NCI-H774 (cell line): ENCODE measurements around the gene BARHL1.

Experiments
- DNase-seq: peaks from one replicate; lab custom pipeline; 2025; lab: John Stamatoyannopoulos, UW

BARHL1 gene

DNA sequence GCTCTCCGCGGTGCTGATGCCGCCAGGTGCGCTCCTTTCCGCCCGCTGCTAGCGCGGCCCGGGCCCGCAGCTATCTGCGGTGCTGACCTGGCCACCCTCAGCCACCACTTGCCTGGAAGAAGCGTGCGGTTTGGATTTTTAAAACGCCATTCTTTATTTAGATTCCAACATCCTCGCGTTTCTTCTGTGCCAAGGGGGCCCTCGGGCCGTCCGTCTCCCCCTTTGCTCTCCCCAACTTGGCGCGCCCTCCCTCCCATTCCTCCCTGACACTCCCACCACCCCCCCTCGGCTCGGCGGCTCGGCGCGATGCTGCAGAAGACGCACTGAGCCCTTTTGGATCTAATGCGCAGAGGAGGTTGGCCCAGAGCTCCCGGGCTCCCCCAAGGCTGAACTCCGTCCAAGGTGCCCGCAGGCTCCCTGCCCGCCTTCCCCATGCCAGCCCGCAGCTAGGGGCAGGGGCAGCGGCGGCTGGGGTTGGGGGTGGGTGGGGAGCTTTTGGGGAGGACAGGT is at the start of gene BARHL1:
Gene BARHL1, plus strand, starts transcription at position 331 of the 510 bp plus-strand sequence. CDS start 192 bp downstream, outside the sequence.
- no peak for DNase-seq

DNA sequence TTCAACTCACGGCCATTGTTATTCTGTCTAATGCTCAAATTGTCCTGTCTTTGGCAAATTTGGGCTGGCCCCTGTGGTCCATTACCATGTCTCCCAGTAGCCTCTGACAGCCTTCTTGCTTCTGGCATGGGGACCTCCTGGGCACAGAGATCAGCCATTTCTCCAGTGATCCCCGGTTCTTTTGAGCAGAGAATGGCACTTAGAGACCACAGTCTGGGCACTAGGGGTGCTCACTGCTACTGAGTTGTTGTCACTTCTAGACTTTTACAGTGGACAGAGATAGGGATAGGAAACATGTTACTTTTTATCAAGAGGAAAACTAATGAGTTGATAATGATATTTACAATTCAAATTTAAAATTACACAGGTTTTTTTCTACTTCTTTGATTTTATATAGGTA is 47.6 kb upstream of the BARHL1 start:
- no peak for DNase-seq

- DNase-seq, result no peak
Measured at GRCh38 chr9:132536124-132536523, 46.3 kb upstream of the BARHL1 start.

DNA sequence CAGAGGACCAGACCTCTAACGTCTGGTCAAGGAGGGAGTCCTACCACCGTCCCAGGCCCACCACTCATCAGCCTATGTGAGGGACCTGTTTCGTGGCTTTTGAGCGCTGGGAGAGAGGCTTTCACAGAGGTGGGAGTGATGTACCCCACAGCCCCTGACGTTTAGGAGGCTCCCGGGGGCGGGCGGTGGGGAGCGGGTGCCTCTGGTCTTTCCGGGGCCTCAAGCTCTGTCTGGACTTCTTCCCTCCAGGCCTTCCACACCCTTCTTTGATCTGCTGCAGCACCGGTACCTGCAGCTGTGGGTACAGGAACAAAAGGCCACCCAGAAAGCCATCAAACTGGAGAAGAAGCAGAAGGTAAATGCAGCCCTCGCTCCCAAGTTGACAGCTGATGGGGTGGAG is 45.1 kb upstream of the BARHL1 start:
- no peak for DNase-seq

GRCh38 chr9:132538071-132538470 is 44.3 kb upstream of the BARHL1 start:
- no peak for DNase-seq

GRCh38 chr9:132539096-132539495 is 43.3 kb upstream of the BARHL1 start:
- no peak for DNase-seq

DNA sequence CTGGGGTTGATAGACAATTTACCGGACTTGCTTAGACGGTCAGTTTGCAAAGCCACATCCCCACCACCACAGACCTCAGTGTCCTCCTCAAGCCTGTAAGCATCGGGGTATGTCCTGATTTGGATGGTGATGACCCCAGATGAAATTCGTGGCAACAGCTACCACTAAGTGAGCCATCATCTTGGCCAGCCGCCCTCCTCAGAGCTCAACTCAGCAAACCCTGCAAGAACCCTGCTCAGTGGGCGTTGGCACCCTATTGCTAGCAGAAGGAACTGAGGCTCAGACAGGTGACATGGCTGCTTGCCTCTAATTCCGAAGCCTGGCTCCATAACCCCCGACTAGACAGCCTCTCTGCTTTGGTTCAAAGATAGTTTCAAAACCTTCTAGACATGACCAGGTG is 41.4 kb upstream of the BARHL1 start:
- no peak for DNase-seq

- no peak for DNase-seq
Measured at GRCh38 chr9:132541870-132542830, 40.3 kb upstream of the BARHL1 start.

DNA sequence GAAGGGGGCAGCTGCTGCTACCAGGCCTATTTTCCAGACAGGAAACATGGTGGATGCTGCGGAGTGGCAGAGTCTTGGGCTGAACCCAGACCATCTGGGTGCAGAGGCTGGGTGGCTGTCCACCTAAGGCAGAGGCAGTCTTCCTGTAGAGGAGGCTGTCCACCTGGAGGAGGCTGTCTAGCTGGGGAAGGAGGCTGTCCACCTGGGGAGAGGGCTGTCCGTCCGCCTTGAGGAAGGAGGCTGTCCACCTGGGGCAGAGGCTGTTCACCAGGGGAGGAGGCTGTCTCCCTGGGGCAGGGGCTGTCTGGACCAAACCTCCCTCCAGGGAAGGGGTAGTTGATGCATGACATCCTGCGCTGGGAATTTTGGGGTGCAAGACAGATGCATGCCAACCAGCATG is 39.2 kb upstream of the BARHL1 start:
- DNase-seq, result no peak

- DNase-seq, result no peak
Measured at GRCh38 chr9:132543960-132544359, 38.4 kb upstream of the BARHL1 start.

- DNase-seq, result no peak
Measured at GRCh38 chr9:132545578-132545977, 36.8 kb upstream of the BARHL1 start.

DNA sequence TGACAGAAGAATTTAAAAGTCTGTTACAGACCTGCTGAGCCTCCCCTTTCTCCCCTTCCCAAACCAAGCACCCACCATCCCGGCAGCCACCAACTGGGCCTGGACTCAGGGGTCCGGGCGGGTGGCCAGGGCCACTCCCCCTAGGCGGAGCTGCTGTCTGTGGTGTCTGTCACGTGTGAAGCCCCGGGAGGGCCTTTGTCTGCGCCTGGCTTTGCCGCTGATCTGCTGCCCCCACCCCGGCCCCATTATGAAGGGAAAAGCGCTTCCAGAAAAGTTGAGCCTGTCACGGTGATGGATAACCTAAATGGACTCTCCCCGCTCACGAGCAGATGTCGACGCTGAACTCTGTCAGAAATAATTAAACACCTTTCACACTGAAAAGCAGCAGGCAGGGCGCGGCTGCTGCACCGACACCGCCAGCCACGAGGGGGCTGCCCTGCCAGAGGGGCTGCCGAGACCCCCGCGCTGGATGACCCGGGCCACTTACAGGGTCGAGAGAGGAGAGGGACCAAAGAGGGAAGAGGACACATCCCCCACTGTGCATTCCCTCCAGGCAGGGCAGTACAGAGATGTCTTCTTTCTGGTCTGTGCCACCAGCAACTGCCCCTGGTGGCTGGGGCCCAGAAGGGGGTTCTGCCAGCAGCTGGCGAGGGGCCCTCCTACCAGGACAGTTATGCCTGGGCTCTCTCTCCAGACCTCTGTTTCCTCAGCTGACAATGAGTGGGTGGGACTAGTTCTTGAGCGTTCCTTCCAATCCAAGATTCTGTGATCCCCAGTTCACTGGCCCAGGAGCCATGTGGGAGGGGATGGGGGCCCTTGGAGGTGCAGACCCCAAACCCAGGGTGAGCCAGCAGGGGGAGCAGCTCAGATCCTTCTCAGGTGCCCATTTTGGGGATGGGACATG is 36.0 kb upstream of the BARHL1 start:
- DNase-seq, result peak; percentile 39

DNA sequence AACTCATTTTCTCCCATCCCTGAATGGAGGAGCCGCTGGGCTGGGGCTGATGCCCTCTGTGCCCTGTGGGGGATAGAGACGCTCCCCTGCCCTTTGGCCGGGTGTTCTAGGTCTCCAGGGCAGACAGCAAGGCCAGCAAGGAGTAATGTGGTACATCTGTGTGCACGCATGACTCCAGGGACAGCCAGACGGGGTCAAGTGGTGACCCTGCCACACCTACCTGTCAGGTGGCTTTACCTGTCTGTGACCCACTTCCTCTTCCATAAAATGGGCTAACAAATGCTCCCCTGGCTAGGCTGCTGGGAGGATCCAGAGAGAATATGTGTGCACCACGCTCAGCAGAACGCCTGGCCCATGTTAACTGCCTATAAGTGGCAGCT is 35.4 kb upstream of the BARHL1 start:
- no peak for DNase-seq

DNA sequence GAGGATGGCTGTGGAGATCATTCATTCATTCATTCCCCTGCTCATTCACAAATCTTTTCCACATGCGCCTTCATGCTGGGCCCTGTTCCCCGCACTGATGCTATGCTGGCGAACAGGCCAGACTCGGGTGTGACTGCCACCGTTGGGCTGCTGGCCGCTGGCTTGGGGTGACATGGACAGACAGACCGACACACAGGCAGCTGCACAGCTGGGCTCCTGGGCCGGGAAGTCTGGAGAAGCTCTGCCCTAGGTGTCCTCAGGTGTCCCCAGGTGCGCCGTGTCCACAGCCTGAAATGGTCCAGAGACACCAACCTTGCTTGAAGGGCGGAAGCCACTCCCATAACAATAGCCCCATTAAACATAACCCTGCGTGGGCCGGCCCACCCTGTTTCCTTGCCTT is 35.0 kb upstream of the BARHL1 start:
- no peak for DNase-seq

DNA sequence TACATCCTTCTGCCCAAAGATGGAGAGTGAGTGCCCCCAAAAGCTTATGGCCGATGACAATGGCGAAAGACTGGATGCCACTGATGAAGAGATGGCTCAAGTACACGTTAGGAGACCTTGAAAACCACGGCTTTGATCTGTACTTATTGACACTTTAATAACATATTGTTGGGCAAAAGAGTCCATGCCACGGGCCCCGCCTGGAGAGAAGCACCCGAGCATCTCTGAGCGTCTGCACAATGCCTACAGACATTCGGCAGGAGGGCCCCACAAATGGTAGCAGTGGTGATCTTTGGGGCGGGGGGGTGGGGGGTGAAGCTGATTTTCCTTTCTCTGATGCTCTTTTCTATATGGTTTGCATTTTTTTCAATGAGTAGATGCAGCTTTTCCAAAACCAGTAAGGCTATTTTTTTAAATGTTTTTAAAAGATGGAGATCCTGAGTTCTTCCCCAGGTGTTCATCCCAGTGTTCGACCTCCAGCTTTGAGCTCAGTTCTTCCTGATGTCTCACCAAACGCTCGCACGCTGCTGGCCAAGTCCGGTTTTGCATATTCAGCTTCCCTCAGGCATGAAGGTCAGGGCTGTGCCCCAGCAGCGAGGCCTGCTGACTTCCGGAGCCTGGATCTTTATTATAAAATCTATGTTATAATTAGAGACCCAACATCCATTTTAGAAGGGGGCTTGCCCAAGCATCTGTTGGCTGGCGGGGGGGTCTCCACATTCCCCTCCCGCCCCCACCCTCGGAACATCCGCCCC is 34.3 kb upstream of the BARHL1 start:
- no peak for DNase-seq

DNA sequence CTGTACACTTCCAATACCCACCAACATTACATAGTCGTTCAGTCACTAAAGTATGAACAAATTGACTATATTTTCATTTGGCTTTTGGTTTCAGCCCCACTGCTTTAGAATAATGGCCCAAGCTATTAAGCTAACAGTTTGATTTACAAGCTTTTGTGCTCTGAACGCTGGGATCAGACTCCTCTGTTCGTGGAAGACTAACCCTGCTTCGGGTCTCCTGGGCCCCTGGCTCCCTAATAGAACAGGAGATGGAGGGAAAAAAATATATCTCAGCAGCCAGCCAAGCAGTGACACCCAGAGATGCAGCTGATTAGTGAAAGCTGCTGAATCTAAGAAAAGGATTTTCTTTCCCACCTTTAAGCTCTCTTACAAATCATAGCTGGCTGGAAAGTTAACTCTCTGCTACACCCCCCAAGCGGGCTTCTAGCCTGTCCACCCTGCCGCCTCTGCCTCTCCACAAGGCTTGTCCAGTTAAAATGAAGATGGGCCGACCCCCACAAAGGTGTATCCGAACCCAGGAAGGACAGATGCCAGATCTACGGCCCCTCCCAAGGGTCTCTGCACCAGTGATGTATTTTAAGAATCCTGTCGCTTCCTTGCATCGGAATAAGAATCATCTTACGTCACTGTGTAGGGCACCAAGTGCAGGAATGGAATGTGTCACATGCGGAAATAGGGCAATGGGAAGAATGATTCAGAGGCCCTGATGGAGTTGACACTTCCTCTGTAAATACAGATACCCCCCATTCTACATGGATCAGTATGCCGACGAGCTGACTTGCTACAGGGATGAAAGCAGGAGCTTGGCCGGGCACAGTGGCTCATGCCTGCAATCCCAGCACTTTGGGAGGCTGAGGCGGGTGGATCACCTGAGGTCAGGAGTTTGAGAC is 33.4 kb upstream of the BARHL1 start:
- DNase-seq, result no peak

GRCh38 chr9:132551556-132551955 is 30.9 kb upstream of the BARHL1 start:
- no peak for DNase-seq

DNA sequence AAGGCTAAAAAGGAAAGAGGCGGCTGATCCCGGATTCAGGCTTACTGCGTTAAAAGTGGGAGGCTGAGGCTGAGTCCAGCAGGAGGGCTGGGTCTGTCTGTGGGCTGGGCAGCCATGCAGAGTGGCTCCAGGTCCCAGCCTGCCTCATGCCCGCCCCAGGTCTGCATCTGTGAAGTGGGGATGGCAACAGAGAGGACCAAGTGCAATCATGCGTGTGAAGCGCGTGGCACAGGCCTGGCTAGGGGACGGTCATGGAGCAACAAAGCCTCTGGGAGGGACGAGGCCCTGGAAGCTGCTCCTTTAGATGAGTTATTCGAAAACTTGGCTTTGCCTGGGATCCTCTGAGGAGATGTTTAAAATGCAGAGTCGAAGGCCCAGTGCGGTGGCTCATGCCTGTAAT is 30.4 kb upstream of the BARHL1 start:
- no peak for DNase-seq

GRCh38 chr9:132554755-132555154 is 27.7 kb upstream of the BARHL1 start:
- DNase-seq, result no peak

DNA sequence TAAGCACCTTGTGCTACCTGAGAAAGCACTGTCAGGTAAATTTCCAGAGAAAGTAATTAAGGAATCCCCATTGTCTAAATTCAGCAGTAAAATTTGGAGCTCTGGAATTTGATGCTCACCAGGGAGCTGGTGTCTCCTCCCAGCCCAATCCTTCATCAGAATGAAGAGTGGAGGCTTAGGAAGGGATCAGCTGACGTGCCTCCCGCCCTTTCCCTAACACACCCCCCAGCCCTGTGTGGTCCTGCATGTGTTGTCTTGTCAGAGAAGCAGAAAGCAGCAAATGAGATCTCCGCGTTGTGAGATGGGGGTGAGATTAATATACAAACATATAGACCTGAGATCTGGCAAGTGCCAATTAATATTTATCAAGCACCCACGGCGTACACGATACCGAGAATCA is 26.9 kb upstream of the BARHL1 start:
- no peak for DNase-seq

DNA sequence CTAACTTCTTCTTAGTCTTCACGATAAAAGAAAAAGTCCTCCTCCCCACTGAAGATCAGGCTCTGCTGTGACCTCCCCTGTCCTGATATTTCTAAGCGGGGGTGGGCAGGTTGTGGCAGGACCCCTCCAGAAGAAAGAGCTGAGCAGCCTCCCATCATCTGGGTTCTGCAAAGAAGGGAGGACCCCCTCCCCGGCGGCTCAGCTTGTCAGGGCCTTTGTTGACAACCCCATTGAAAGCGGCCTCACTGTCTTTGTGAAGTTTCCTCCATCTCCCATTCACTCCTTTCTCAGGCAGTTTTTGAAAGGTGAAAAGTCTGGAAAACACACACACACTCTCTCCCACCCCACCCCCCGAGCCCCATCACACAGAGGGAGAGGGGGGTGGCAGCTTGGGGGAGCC is 26.2 kb upstream of the BARHL1 start:
- DNase-seq, result no peak
